Smooth muscle cell (in vitro differentiated cells): ENCODE data around the gene ETV6. TPM values are rescaled to one million over a fixed set of nuclear protein-coding genes. Genes with fewer than 3 reads are reported as not detected.
A peak's percentile ranks its signal among the peaks of the same experiment; 100 is the strongest.

Experiments
- DNase-seq: peaks from one replicate; lab custom pipeline; 2025; ENCODE audit not compliant: unreplicated experiment; lab: John Stamatoyannopoulos, UW
- H2AFZ ChIP-seq: fragments of 200-600 bp; sonication (generic); 2 replicates; pipeline ENCODE4 v1.6.0; 2016; ENCODE audit warnings: antibody characterized with exemption, low read depth, mild to moderate bottlenecking
- H3F3A ChIP-seq: fragments of 200-600 bp; sonication (generic); 2 replicates; pipeline ENCODE4 v1.6.0; 2017; ENCODE audit warnings: antibody characterized with exemption, low read depth
- H3K27ac ChIP-seq: fragments of 200-600 bp; sonication (generic); 2 replicates; pipeline ENCODE4 v1.5.1; 2016; ENCODE audit warnings: low read depth, mild to moderate bottlenecking
- H3K27me3 ChIP-seq: fragments of 200-600 bp; sonication (generic); 2 replicates; pipeline ENCODE4 v1.6.1; 2016; ENCODE audit warnings: low read depth, mild to moderate bottlenecking
- H3K36me3 ChIP-seq: fragments of 200-600 bp; sonication (generic); 2 replicates; pipeline ENCODE4 v1.5.1; 2016; ENCODE audit warnings: low read depth
- H3K4me1 ChIP-seq: fragments of 200-600 bp; sonication (generic); 2 replicates; pipeline ENCODE4 v1.5.1; 2016; ENCODE audit warnings: low read depth
- H3K4me2 ChIP-seq: fragments of 200-600 bp; sonication (generic); 2 replicates; pipeline ENCODE4 v1.6.0; 2016; ENCODE audit warnings: mild to moderate bottlenecking
- H3K4me3 ChIP-seq: fragments of 200-600 bp; sonication (generic); 2 replicates; pipeline ENCODE4 v1.5.1; 2016; ENCODE audit warnings: mild to moderate bottlenecking
- H3K79me2 ChIP-seq: fragments of 200-600 bp; sonication (generic); 2 replicates; pipeline ENCODE4 v1.6.0; 2016; ENCODE audit warnings: low read depth, mild to moderate bottlenecking
- H3K9ac ChIP-seq: fragments of 200-600 bp; sonication (generic); 2 replicates; pipeline ENCODE4 v1.6.0; 2016; ENCODE audit warnings: low read depth
- H3K9me3 ChIP-seq: fragments of 200-600 bp; sonication (generic); replicated peaks from 2 replicates; pipeline ENCODE4 v1.5.1; 2016; ENCODE audit warnings: low read depth
- H4K20me1 ChIP-seq: fragments of 200-600 bp; sonication (generic); 2 replicates; pipeline ENCODE4 v1.6.0; 2016; ENCODE audit warnings: low read depth
- CTCF ChIP-seq: fragments of 200-600 bp; sonication (generic); IDR thresholded peaks from 2 replicates; pipeline ENCODE4 v1.5.1; 2017; ENCODE audit warnings: borderline replicate concordance, mild to moderate bottlenecking, antibody characterized with exemption; ENCODE audit not compliant: insufficient read depth, poor library complexity, severe bottlenecking
- WGBS: methylation state at CpG from one replicate; pipeline ENCODE4 v1.1.7; 2016; ENCODE audit warnings: low lambda C conversion rate; 5-methylcytosine and 5-hydroxymethylcytosine counted together
- polyA plus RNA-seq: library from polyadenylated mRNA; unstranded; fragments of >200 nt; fragmentation: Nextera tagmentation; extraction: Ambion mirVana; gene quantifications from 2 replicates; pipeline ENCODE4 v1.2.1, GENCODE V29; 2016
- total RNA-seq: library from RNA; depleted of rRNA; stranded (reverse); fragments of >200 nt; gene quantifications from 2 replicates; pipeline ENCODE4 v1.2.3, GENCODE V29; 2014

Gene ETV6
- total and polyA plus RNA-seq, 2 experiments from 2014 or later = 11.5 to 23.8 TPM

GRCh38 chr12:11730299-11731041 lies 81.0 kb downstream of the ETV6 start:
- H3K4me3 ChIP-seq = no peak overlapping the region
- H3K9me3 ChIP-seq = no peaks in the 10 kb centered on the region
- H3K27ac ChIP-seq = peak overlapping the region; percentile 64
- H4K20me1 ChIP-seq = peaks cover 9% of the 10 kb centered on the region
- TF ChIP-seq CTCF = no peak
- no peaks in the 10 kb centered on the region for H3K36me3 ChIP-seq
- H3K9ac ChIP-seq = peak overlapping the region; percentile 40
- no peak for DNase-seq
- peaks cover 93% of the 10 kb centered on the region for H3K79me2 ChIP-seq
- no peak overlapping the region for H2AFZ ChIP-seq
- WGBS = 91% methylated on average over 8 of the region's 8 CpGs
- no peaks in the 10 kb centered on the region for H3F3A ChIP-seq
- H3K4me2 ChIP-seq = peak overlapping the region; percentile 27
- H3K27me3 ChIP-seq = no peaks in the 10 kb centered on the region
- peaks cover 9% of the 10 kb centered on the region for H3K4me1 ChIP-seq

- H3K27me3 ChIP-seq = no peaks in the 10 kb centered on the region
- peaks cover 12% of the 10 kb centered on the region for H4K20me1 ChIP-seq
- H3K4me1 ChIP-seq = peaks cover 9% of the 10 kb centered on the region
- WGBS = 89% methylated on average over 1 of the region's 1 CpG
- no peak for TF ChIP-seq CTCF
- DNase-seq = no peak
- no peaks in the 10 kb centered on the region for H3F3A ChIP-seq
- no peak overlapping the region for H2AFZ ChIP-seq
- H3K9me3 ChIP-seq = no peaks in the 10 kb centered on the region
- peaks cover 94% of the 10 kb centered on the region for H3K79me2 ChIP-seq
- H3K4me3 ChIP-seq = no peak overlapping the region
- peak overlapping the region; percentile 65 for H3K4me2 ChIP-seq
- H3K9ac ChIP-seq = peak overlapping the region; percentile 40
- H3K36me3 ChIP-seq = no peaks in the 10 kb centered on the region
- H3K27ac ChIP-seq = peak overlapping the region; percentile 64
Observed at GRCh38 chr12:11731042-11731357, 81.5 kb downstream of the ETV6 start.

- 39% methylated on average over 3 of the region's 3 CpGs for WGBS
- H3K36me3 ChIP-seq = no peaks in the 10 kb centered on the region
Observed at GRCh38 chr12:11731455-11731854, 82.0 kb downstream of the ETV6 start.

More at GRCh38 chr12:11731455-11731854, 82.0 kb downstream of the ETV6 start:
- Histone ChIP-seq H4K20me1 (peaks cover 16% of the 10 kb centered on the region), H3K4me3 (no peak overlapping the region), H3K9ac (no peak overlapping the region), H3K79me2 (peaks cover 94% of the 10 kb centered on the region), H3K9me3 (no peaks in the 10 kb centered on the region), H3F3A (no peaks in the 10 kb centered on the region), H3K27ac (peak overlapping the region; percentile 64), H3K4me1 (peaks cover 9% of the 10 kb centered on the region), H3K27me3 (no peaks in the 10 kb centered on the region), H2AFZ (no peak overlapping the region), H3K4me2 (peak overlapping the region; percentile 65)
- no peak for TF ChIP-seq CTCF
- no peak for DNase-seq
